ENCODE measurements around the gene EME2. TPM values are rescaled to one million over a fixed set of nuclear protein-coding genes. Genes with fewer than 3 reads are reported as not detected.
A peak's percentile ranks its signal among the peaks of the same experiment; 100 is the strongest.

EME2 gene
- total and polyA plus RNA-seq, 7 experiments from 2014 or later, result 0.59 to 47.5 (median 32.5) TPM

DNA sequence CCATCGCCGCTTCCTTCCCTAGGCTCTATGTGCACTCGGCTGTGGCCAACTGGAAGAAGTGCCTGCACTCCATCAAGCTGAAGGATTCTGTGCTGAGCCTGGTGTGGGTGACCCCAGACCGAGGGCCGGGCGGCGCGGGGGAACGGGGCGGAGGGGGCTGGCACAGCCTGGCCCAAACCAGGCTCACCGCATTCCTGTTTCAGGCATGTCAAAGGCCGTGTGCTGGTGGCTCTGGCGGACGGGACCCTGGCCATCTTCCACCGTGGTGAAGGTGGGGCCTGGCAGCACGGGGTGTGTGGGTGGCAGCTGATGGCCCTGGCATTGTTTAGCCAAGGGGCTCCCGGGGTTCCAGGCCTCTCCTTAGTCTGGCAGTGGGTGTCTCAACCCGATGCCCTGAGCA is 5.9 kb upstream of the EME2 start:
- no peak for DNase-seq
- Mint-ChIP-seq H3K4me3 (no peak overlapping the region), H3K4me1 (peaks cover under 1 to 8% (median 5%) of the 10 kb centered on the region in 7 donors), H3K27me3 (no peaks in the 10 kb centered on the region), H3K9me3 (no peaks in the 10 kb centered on the region), H3K36me3 (peaks cover 0 to 2% (median 0%) of the 10 kb centered on the region in 5 donors), H3K27ac (no peak overlapping the region)
- no peaks in the 10 kb centered on the region for H3K27me3 ChIP-seq (ENCODE audit: control insufficient read depth in 2 of 2, insufficient read depth in 2 of 2, low read length in 2 of 2)
- peaks cover 0 to 67% (median 0%) of the 10 kb centered on the region in 3 experiments for H3K36me3 ChIP-seq (ENCODE audit: control insufficient read depth in 2 of 3, insufficient read depth in 3 of 3, low read length in 3 of 3)
- ChIA-PET CTCF (no interaction called here), POLR2A (no interaction called here)
- no peak for ATAC-seq
- H3K27ac ChIP-seq (ENCODE audit: low read depth, low read length), result no peak overlapping the region
- intact Hi-C loops (cut with micrococcal nuclease), result no loop called here
- H3K9me3 ChIP-seq (ENCODE audit: control insufficient read depth in 2 of 3, low read length in 3 of 3), result no peaks in the 10 kb centered on the region
- H3K4me1 ChIP-seq (ENCODE audit: control insufficient read depth in 2 of 2, insufficient read depth in 2 of 2, low read length in 2 of 2), result peaks cover 3 to 6% of the 10 kb centered on the region in 2 donors
- H3K4me3 ChIP-seq (ENCODE audit: low read length), result no peak overlapping the region

DNA sequence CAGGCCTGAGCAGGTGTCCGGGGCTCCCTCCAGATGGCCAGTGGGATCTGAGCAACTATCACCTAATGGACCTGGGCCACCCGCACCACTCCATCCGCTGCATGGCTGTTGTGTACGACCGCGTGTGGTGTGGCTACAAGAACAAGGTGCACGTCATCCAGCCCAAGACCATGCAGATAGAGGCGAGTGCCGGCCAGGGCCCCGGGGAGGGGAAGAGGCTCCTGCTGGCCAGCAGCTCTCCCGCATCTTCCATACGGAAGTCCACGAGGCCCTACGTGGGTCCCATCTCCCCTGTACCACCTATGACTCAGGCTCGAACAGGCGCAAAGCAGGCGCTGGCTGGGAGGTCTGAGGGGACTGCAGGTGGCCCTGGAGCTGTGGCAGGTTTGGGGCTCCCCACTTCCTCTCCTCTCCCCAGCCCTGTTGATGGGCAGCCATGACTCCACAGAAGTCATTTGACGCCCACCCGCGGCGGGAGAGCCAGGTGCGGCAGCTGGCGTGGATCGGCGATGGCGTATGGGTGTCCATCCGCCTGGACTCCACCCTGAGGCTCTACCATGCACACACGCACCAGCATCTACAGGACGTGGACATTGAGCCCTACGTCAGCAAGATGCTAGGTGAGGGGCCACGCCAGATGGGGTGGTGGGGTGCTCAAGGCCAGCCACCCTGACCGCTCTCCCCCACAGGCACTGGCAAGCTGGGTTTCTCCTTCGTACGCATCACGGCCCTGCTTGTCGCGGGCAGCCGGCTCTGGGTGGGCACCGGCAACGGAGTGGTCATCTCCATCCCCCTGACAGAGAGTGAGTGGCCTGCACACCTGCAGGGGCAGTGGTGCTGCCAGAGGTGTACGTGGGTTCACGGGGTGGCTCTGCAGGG is 5.3 kb upstream of the EME2 start:
- H3K27ac Mint-ChIP-seq, result peak overlapping the region in 1 of 9 donors; percentile 25
- H3K4me1 Mint-ChIP-seq, result peaks cover 7 to 14% (median 12%) of the 10 kb centered on the region in 7 donors
- H3K36me3 Mint-ChIP-seq, result peaks cover 0 to 8% (median 0%) of the 10 kb centered on the region in 5 donors
- no peaks in the 10 kb centered on the region for H3K9me3 ChIP-seq (ENCODE audit: control insufficient read depth in 2 of 3, low read length in 3 of 3)
- H3K4me1 ChIP-seq (ENCODE audit: control insufficient read depth in 2 of 2, insufficient read depth in 2 of 2, low read length in 2 of 2), result peaks cover 3 to 11% of the 10 kb centered on the region in 2 donors
- H3K9me3 Mint-ChIP-seq, result peaks cover 0 to 3% (median 0%) of the 10 kb centered on the region in 11 donors
- ATAC-seq (no peak), DNase-seq (no peak)
- intact Hi-C loops (cut with micrococcal nuclease), result no loop called here
- H3K36me3 ChIP-seq (ENCODE audit: control insufficient read depth in 2 of 3, insufficient read depth in 3 of 3, low read length in 3 of 3), result peaks cover 0 to 60% (median 0%) of the 10 kb centered on the region in 3 experiments
- ChIA-PET CTCF (no interaction called here), POLR2A (interaction anchor here (0.6 to 7.9 kb wide), 2 partner anchors 14 to 117 kb away, joined by 3 to 93 read pairs; partner anchors contain the start of genes NUBP2 and SPSB3)
- H3K4me3 ChIP-seq (ENCODE audit: low read length), result no peak overlapping the region
- no peak overlapping the region for H3K4me3 Mint-ChIP-seq
- H3K27me3 ChIP-seq (ENCODE audit: control insufficient read depth in 2 of 2, insufficient read depth in 2 of 2, low read length in 2 of 2), result no peaks in the 10 kb centered on the region
- no peak overlapping the region for H3K27ac ChIP-seq (ENCODE audit: low read depth, low read length)
- peaks cover 0 to 2% (median 0%) of the 10 kb centered on the region in 5 donors for H3K27me3 Mint-ChIP-seq

DNA sequence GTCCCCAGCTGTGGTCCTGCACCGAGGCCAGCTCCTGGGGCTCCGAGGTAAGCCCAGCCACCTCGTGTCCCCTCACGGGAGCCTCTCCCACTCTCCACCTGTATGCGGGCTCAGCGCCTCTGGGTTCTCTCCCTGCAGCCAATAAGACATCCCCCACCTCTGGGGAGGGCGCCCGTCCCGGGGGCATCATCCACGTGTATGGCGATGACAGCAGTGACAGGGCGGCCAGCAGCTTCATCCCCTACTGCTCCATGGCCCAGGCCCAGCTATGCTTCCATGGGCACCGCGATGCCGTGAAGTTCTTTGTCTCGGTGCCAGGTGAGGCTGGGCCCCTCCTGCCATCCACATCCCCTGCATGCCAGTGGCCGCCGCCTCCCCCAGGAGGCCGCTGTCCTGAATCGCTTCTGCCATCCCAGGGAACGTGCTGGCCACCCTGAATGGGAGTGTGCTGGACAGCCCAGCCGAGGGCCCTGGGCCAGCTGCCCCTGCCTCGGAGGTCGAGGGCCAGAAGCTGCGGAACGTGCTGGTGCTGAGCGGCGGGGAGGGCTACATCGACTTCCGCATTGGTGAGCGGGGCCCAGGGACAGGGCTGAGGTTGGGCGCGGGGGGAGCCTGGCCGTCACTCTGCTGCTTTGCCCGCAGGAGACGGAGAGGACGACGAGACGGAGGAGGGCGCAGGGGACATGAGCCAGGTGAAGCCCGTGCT is 4.4 kb upstream of the EME2 start:
- peaks cover 0 to 57% (median 0%) of the 10 kb centered on the region in 3 experiments for H3K36me3 ChIP-seq (ENCODE audit: control insufficient read depth in 2 of 3, insufficient read depth in 3 of 3, low read length in 3 of 3)

DNA sequence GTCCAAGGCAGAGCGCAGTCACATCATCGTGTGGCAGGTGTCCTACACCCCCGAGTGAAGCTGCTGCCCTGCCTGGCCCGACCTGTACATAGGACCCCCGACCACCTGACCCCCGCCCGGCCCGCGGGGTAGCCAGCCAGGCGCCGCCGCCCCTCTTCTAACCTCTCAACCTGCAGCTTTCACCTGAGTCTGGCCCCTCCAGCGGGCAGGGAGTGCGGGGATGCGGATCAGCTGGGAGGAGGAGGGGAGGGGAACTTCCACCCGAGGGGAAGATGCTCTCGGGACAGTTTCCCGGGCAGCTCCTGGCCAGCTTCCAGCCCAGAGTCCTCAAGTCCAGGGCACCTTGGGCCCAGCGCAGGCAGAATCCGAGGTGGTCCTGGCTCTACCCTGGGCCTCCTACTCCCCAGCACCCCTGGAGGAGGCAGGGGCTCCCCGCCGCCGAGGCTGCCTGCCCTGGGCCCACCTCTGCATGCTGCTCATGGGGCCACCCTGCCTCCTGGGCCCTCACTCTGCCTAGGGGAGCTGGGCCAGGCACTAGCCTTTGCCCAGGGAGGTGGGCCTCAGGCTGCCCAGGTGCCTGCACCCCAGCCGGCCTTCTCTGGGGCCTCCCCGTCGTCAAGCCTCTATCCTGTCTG is 3.7 kb upstream of the EME2 start:
- H3K4me3 ChIP-seq (ENCODE audit: low read length), result no peak overlapping the region
- intact Hi-C loops (cut with micrococcal nuclease), result no loop called here
- ATAC-seq (no peak), DNase-seq (no peak)
- Mint-ChIP-seq H3K27me3 (peaks cover 0 to 2% (median 0%) of the 10 kb centered on the region in 5 donors), H3K36me3 (peaks cover 0 to 9% (median 0%) of the 10 kb centered on the region in 5 donors), H3K4me1 (peaks cover 8 to 18% (median 13%) of the 10 kb centered on the region in 7 donors), H3K27ac (peak overlapping the region in 1 of 9 donors; percentile 33), H3K4me3 (peak overlapping the region in 1 of 10 donors; percentile 21), H3K9me3 (peaks cover 0 to 3% (median 0%) of the 10 kb centered on the region in 11 donors)
- H3K9me3 ChIP-seq (ENCODE audit: control insufficient read depth in 2 of 3, low read length in 3 of 3), result no peaks in the 10 kb centered on the region
- ChIA-PET CTCF (no interaction called here), POLR2A (interaction anchor here (1.4 to 7.9 kb wide), 2 partner anchors 9 to 13 kb away, joined by 5 to 93 read pairs; partner anchors contain the start of genes NUBP2 and SPSB3)
- peaks cover 5 to 14% of the 10 kb centered on the region in 2 donors for H3K4me1 ChIP-seq (ENCODE audit: control insufficient read depth in 2 of 2, insufficient read depth in 2 of 2, low read length in 2 of 2)
- H3K36me3 ChIP-seq (ENCODE audit: control insufficient read depth in 2 of 3, insufficient read depth in 3 of 3, low read length in 3 of 3), result peaks cover 0 to 57% (median 0%) of the 10 kb centered on the region in 3 experiments
- H3K27ac ChIP-seq (ENCODE audit: low read depth, low read length), result no peak overlapping the region
- H3K27me3 ChIP-seq (ENCODE audit: control insufficient read depth in 2 of 2, insufficient read depth in 2 of 2, low read length in 2 of 2), result no peaks in the 10 kb centered on the region

More for the DNA sequence above, 4.4 kb upstream of the EME2 start:
- ChIA-PET POLR2A (interaction anchor here (1.4 to 7.9 kb wide), 2 partner anchors 9 to 13 kb away, joined by 5 to 93 read pairs; partner anchors contain the start of genes NUBP2 and SPSB3), CTCF (no interaction called here)
- no peak for ATAC-seq
- Histone ChIP-seq H3K4me3 (ENCODE audit: low read length) (no peak overlapping the region), H3K4me1 (ENCODE audit: control insufficient read depth in 2 of 2, insufficient read depth in 2 of 2, low read length in 2 of 2) (peaks cover 3 to 11% of the 10 kb centered on the region in 2 donors), H3K9me3 (ENCODE audit: control insufficient read depth in 2 of 3, low read length in 3 of 3) (no peaks in the 10 kb centered on the region), H3K27me3 (ENCODE audit: control insufficient read depth in 2 of 2, insufficient read depth in 2 of 2, low read length in 2 of 2) (no peaks in the 10 kb centered on the region), H3K27ac (ENCODE audit: low read depth, low read length) (no peak overlapping the region)
- Mint-ChIP-seq H3K36me3 (peaks cover 0 to 9% (median 0%) of the 10 kb centered on the region in 5 donors), H3K9me3 (peaks cover 0 to 3% (median 0%) of the 10 kb centered on the region in 11 donors), H3K4me3 (no peak overlapping the region), H3K4me1 (peaks cover 8 to 16% (median 12%) of the 10 kb centered on the region in 7 donors), H3K27me3 (peaks cover 0 to 2% (median 0%) of the 10 kb centered on the region in 5 donors), H3K27ac (peak overlapping the region in 2 of 9 donors; percentile 54 to 71)
- peak in 1 of 9 donors; percentile 12 for DNase-seq
- intact Hi-C loops (cut with micrococcal nuclease), result no loop called here

DNA sequence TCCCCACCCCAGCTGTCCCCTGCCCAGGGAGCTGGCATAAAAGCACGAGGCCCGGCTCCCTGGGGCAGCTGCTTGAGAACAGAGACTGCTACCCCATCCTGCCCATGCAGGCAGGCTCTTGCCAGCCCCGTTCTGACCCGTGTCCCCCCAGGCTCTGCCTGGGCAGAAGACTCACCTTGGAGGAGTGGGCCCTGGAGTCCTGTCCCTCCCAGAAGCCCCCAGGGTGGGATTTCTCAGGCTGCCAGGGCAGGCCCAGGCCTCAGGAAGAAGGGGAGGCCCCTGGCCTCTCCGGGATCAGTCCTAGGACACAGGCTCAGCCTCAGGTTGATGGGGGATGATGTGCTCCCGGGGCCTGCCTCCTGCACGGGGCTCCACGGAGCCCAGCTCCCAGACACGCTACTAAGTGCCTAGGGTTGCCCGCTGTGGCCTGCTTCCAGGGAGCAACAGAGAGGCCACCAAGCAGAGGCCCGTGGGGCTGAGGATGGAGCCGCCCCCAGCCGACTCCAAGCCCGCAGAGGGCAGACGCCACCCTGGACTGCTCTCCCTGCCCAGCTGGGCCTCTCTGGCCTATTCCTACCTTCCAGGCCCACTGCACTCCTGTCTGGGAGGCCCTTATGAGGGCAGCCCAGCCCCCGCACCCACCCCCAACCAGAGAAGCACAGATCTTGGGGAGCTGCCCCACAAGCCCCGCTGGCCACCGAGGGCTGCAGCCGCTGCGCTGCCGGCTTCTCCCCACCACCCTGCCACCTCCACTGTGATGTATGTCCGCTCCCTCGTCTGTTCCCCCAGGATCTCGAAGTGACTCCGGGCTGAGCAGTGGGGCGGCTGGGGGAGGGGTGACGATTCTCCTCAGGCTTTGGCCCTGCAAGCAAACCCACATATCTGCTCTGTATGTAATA is 3.0 kb upstream of the EME2 start:
- POLR2A ChIA-PET, result interaction anchor here (1.4 to 7.9 kb wide), 2 partner anchors 8 to 12 kb away, joined by 5 to 93 read pairs; partner anchors contain the start of genes NUBP2 and SPSB3
- intact Hi-C loops (cut with micrococcal nuclease), result loop anchor here (2.0 to 10.0 kb wide), 4 partner anchors 237 to 498 kb away; partner anchors contain the start of genes RNPS1 (in 1 of the 2), TMEM204 (in 1 of the 2) and UBE2I (in 1 of the 2)
- H3K4me3 ChIP-seq (ENCODE audit: low read length), result no peak overlapping the region
- Mint-ChIP-seq H3K9me3 (peaks cover 0 to 3% (median 0%) of the 10 kb centered on the region in 11 donors), H3K27ac (peak overlapping the region in 7 of 9 donors; percentile 21 to 83 (median 70)), H3K36me3 (peaks cover 0 to 9% (median 0%) of the 10 kb centered on the region in 5 donors), H3K4me1 (peaks cover 8 to 20% (median 13%) of the 10 kb centered on the region in 7 donors), H3K4me3 (peak overlapping the region; percentile 37 to 98 (median 80)), H3K27me3 (peaks cover 0 to 2% (median 0%) of the 10 kb centered on the region in 5 donors)
- DNase-seq (no peak), ATAC-seq (no peak)
- peaks cover 0 to 50% (median 0%) of the 10 kb centered on the region in 3 experiments for H3K36me3 ChIP-seq (ENCODE audit: control insufficient read depth in 2 of 3, insufficient read depth in 3 of 3, low read length in 3 of 3)
- CTCF ChIA-PET, result interaction anchor here (0.7 to 3.3 kb wide), 3 partner anchors 13 to 71 kb away, joined by 3 to 13 read pairs (median 3); partner anchors contain the start of genes NUBP2 and SPSB3
- peak overlapping the region; percentile 85 for H3K27ac ChIP-seq (ENCODE audit: low read depth, low read length)
- H3K4me1 ChIP-seq (ENCODE audit: control insufficient read depth in 2 of 2, insufficient read depth in 2 of 2, low read length in 2 of 2), result peaks cover 13 to 21% of the 10 kb centered on the region in 2 donors
- no peaks in the 10 kb centered on the region for H3K27me3 ChIP-seq (ENCODE audit: control insufficient read depth in 2 of 2, insufficient read depth in 2 of 2, low read length in 2 of 2)
- H3K9me3 ChIP-seq (ENCODE audit: control insufficient read depth in 2 of 3, low read length in 3 of 3), result no peaks in the 10 kb centered on the region

All from naive thymus-derived CD4-positive, alpha-beta T cell (primary cell).